PC-3 (cell line): ENCODE data around the gene LBHD1. TPM values are rescaled to one million over a fixed set of nuclear protein-coding genes. Genes with fewer than 3 reads are reported as not detected.
A peak's percentile ranks its signal among the peaks of the same experiment; 100 is the strongest.
"Not testable (repeated sequence)": the region's sequence is repeated elsewhere in the genome, so short reads cannot be mapped to it uniquely, and the experiment has no call there.

ENCODE experiments used
- ATAC-seq: fragments of 200-7000 bp; cut with Tn5 transposase; 2 replicates; pipeline ENCODE4 v1.9.1; 2020; ENCODE audit warnings: mild to moderate bottlenecking, moderate library complexity
- BruUV-seq: library from RNA; stranded (reverse); fragments of 400-500 nt; replicated peaks from 2 replicates; lab custom pipeline; 2021; lab: Mats Ljungman, UMichigan
- CTCF ChIA-PET: fragments of 300-600 bp; sonication (Branson Sonifier 250); formaldehyde crosslinking; loops from one replicate; lab custom pipeline; 2022; ENCODE audit warnings: antibody characterized with exemption; lab: Charles Lee
- POLR2A ChIA-PET: fragments of 300-600 bp; sonication (Branson Sonifier 250); formaldehyde crosslinking; loops from one replicate; lab custom pipeline; 2022; ENCODE audit warnings: antibody characterized with exemption; ENCODE audit not compliant: unreplicated experiment; lab: Charles Lee
- DNase-seq: peaks from one replicate; pipeline ENCODE4 v3.0.0-alpha.2; 2015
- H2AFZ ChIP-seq: fragments of 300-600 bp; sonication (generic); 2 replicates; pipeline ENCODE4 v1.6.0; 2016; ENCODE audit warnings: antibody characterized with exemption, low read length
- H3F3A ChIP-seq: fragments of 300-600 bp; sonication (generic); one replicate; pipeline ENCODE4 v1.6.0; 2017; ENCODE audit warnings: antibody characterized with exemption, low read length, control low read depth, mild to moderate bottlenecking; ENCODE audit not compliant: unreplicated experiment
- H3K27ac ChIP-seq: fragments of 300-600 bp; sonication (generic); 2 replicates; pipeline ENCODE4 v1.5.1; 2016; ENCODE audit warnings: mild to moderate bottlenecking, low read length
- H3K27me3 ChIP-seq: fragments of 300-600 bp; sonication (generic); 2 replicates; pipeline ENCODE4 v1.6.1; 2016; ENCODE audit warnings: low read length, mixed read lengths
- H3K36me3 ChIP-seq: fragments of 300-600 bp; sonication (generic); 2 replicates; pipeline ENCODE4 v1.6.1; 2016; ENCODE audit warnings: low read depth, mixed run types, low read length, mixed read lengths
- H3K4me1 ChIP-seq: fragments of 300-600 bp; sonication (generic); 2 replicates; pipeline ENCODE4 v1.5.1; 2016; ENCODE audit warnings: low read length; ENCODE audit not compliant: insufficient read depth
- H3K4me2 ChIP-seq: fragments of 300-600 bp; sonication (generic); 2 replicates; pipeline ENCODE4 v1.6.0; 2016; ENCODE audit warnings: low read length
- H3K4me3 ChIP-seq: fragments of 300-600 bp; sonication (generic); 2 replicates; pipeline ENCODE4 v1.5.1; 2016; ENCODE audit warnings: mild to moderate bottlenecking, low read length, mixed read lengths
- H3K79me2 ChIP-seq: fragments of 300-600 bp; sonication (generic); 2 replicates; pipeline ENCODE4 v1.6.1; 2017; ENCODE audit warnings: low read length, mixed read lengths
- H3K9ac ChIP-seq: fragments of 300-600 bp; sonication (generic); 2 replicates; pipeline ENCODE4 v1.6.0; 2016; ENCODE audit warnings: mild to moderate bottlenecking, low read length
- H3K9me2 ChIP-seq: fragments of 300-600 bp; sonication (generic); replicated peaks from 2 replicates; pipeline ENCODE4 v1.6.1; 2016; ENCODE audit warnings: mixed run types, low read length, mixed read lengths
- H3K9me3 ChIP-seq: fragments of 300-600 bp; sonication (generic); 2 replicates; pipeline ENCODE4 v1.6.1; 2016; ENCODE audit warnings: low read length, mixed read lengths
- H4K20me1 ChIP-seq: fragments of 300-600 bp; sonication (generic); 2 replicates; pipeline ENCODE4 v1.6.1; 2016; ENCODE audit warnings: low read length, mixed read lengths
- EZH2 ChIP-seq: fragments of 300-600 bp; sonication (generic); IDR thresholded peaks from one replicate; pipeline ENCODE4 v1.6.1; 2017; ENCODE audit warnings: antibody characterized with exemption, mild to moderate bottlenecking, low read length; ENCODE audit not compliant: unreplicated experiment
- EZH2phosphoT487 ChIP-seq: fragments of 300-600 bp; sonication (generic); IDR thresholded peaks from 2 replicates; pipeline ENCODE4 v1.6.1; 2018; ENCODE audit warnings: mild to moderate bottlenecking, antibody characterized with exemption, low read length, borderline replicate concordance
- intact Hi-C: fragments of 100-400 bp; cut with micrococcal nuclease; formaldehyde crosslinking; loops from 2 replicates; pipeline ENCODE4 v1.9.0; 2023
- total RNA-seq: library from RNA; depleted of rRNA; stranded (reverse); fragments of >200 nt; gene quantifications from 2 replicates; pipeline ENCODE4 v1.2.3, GENCODE V29; 2014
- TF ChIP-seq, protein P1 (sequence below): fragments of 300-600 bp; sonication (generic); conservative IDR thresholded peaks from 2 replicates; pipeline ENCODE4 v1.5.1; 2017; ENCODE audit warnings: antibody characterized with exemption, low read depth, mild to moderate bottlenecking, low read length

LBHD1 gene
- total RNA-seq, 1 experiment from 2014 or later: 9.7 TPM

DNA sequence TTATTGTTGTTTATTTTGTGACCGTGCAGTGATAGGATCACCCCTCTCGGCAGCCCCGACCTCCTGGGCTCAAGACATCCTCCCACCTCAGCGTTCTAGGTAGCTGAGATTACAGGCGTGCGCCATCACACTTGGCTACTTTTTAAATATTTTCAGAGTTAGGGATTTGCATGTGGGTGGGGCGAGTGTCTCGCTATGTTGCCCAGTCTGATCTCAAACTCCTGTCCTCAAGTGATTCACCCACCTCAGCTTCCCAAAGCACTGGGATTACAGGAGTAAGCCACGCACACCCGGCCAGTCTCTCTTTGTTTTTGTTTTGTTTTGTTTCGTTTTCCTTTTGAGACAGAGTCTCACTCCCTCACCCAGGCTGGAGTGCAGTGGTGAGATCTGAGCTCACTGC, 17.8 kb downstream of the LBHD1 start:
- Histone ChIP-seq H4K20me1 (no peaks in the 10 kb centered on the region), H3K9ac (no peak overlapping the region), H3K4me3 (no peak overlapping the region), H3K9me2 (no peaks in the 10 kb centered on the region), H3K27me3 (no peaks in the 10 kb centered on the region), H3K79me2 (peaks cover 26% of the 10 kb centered on the region), H3K4me2 (no peak overlapping the region), H2AFZ (no peak overlapping the region), H3F3A (no peaks in the 10 kb centered on the region), H3K27ac (no peak overlapping the region), H3K36me3 (peaks cover 6% of the 10 kb centered on the region; the same call in 1 of the 2 replicates), H3K4me1 (peaks cover 11% of the 10 kb centered on the region), H3K9me3 (no peaks in the 10 kb centered on the region)
- CTCF ChIA-PET: no interaction called here
- TF ChIP-seq EZH2phosphoT487: no peak
- TF ChIP-seq, protein P1, sequence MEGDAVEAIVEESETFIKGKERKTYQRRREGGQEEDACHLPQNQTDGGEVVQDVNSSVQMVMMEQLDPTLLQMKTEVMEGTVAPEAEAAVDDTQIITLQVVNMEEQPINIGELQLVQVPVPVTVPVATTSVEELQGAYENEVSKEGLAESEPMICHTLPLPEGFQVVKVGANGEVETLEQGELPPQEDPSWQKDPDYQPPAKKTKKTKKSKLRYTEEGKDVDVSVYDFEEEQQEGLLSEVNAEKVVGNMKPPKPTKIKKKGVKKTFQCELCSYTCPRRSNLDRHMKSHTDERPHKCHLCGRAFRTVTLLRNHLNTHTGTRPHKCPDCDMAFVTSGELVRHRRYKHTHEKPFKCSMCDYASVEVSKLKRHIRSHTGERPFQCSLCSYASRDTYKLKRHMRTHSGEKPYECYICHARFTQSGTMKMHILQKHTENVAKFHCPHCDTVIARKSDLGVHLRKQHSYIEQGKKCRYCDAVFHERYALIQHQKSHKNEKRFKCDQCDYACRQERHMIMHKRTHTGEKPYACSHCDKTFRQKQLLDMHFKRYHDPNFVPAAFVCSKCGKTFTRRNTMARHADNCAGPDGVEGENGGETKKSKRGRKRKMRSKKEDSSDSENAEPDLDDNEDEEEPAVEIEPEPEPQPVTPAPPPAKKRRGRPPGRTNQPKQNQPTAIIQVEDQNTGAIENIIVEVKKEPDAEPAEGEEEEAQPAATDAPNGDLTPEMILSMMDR: no peak
- intact Hi-C loops: loop anchor here (5.0 kb wide), 1 partner anchor 62 kb away; the partner anchor contains the start of gene TUT1
- DNase-seq (no peak), ATAC-seq (no peak)
- no TSS peak for BruUV-seq
- POLR2A ChIA-PET: no interaction called here

DNA sequence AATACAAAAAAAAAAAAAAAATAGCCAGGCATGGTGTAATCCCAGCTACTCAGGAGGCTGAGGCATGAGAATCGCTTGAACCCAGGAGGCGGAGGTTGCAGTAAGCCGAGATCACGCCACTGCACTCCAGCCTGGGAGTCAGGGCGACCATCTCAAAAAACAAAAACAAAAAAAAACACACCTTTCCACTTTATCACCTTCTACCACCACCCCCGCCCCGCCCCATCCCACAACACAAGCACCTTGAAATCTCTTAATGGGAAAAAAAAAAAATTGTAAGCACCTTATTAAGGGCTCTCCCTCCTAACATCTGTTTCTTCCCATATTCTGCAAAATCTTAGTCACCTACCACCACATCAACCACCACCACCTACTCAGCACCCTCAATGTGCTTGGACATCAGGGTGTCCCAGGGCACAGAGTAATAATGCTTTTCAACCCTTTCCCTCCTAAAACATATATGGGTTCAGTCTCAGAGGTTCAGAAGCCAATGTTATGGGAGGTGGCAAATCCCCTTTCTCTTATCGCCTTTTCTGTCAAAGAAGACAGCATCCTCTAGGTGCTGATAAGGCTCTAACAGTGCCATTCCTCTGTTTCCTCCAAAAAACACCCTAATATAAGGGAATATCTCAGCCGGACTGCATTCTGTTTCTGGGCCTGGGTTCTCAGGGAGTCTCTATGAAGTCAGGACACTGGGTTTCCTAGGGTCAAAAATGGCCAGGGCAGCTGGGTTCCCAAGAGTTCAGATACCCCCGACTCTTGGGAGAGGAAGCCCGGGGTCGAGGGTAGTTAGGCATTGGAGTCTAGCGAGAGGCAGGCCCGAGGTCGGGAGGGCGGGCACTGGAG, 19.7 kb downstream of the LBHD1 start:
- H2AFZ ChIP-seq: peak overlapping the region; percentile 99
- H3K9me2 ChIP-seq: no peaks in the 10 kb centered on the region
- H3K79me2 ChIP-seq: peaks cover 26% of the 10 kb centered on the region
- H3K9me3 ChIP-seq: no peaks in the 10 kb centered on the region
- peaks cover 11% of the 10 kb centered on the region for H3K4me1 ChIP-seq
- H3K27ac ChIP-seq: peak overlapping the region; percentile 33
- no peaks in the 10 kb centered on the region for H3K27me3 ChIP-seq
- DNase-seq (no peak), ATAC-seq (no peak)
- H3K9ac ChIP-seq: peak overlapping the region; percentile 96
- no peaks in the 10 kb centered on the region for H4K20me1 ChIP-seq
- H3K4me3 ChIP-seq: peak overlapping the region; percentile 76
- ChIA-PET POLR2A (interaction anchor here (1.0 kb wide), 2 partner anchors 12 to 31 kb away, joined by 9 to 22 read pairs; partner anchors contain the start of genes B3GAT3, C11orf98 and CSKMT), CTCF (no interaction called here)
- H3K36me3 ChIP-seq: peaks cover 14% of the 10 kb centered on the region; the same call in 1 of the 2 replicates
- no peaks in the 10 kb centered on the region for H3F3A ChIP-seq
- TF ChIP-seq EZH2 (no peak), EZH2phosphoT487 (no peak)
- TF ChIP-seq, protein P1: no peak
- intact Hi-C loops: loop anchor here (2.0 to 5.0 kb wide), 2 partner anchors 30 to 60 kb away; partner anchors contain the start of gene TUT1
- BruUV-seq: TSS peak; percentile 68
- H3K4me2 ChIP-seq: peak overlapping the region; percentile 97

DNA sequence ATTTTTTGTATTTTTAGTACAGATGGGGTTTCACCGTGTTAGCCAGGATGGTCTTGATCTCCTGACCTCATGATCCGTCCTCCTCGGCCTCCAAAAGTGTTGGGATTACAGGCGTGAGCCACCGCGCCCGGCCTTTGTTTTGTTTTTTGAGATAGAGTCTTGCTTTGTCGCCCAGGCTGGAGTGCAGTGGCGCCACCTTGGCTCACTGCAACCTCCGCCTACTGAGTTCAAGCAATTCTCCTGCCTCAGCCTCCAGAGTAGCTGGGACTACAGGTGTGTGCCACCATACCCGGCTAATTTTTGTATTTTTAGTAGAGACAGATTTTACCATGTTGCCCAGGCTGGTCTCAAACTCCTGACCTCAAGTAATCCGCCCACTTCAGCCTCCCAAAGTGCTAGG, 21.8 kb downstream of the LBHD1 start:
- BruUV-seq, ATAC-seq, DNase-seq, H2AFZ ChIP-seq, H3K27ac ChIP-seq, CTCF ChIA-PET, H3K4me3 ChIP-seq, H3K4me2 ChIP-seq, H3K9me2 ChIP-seq, H3K9ac ChIP-seq, H3F3A ChIP-seq, H4K20me1 ChIP-seq, H3K9me3 ChIP-seq, H3K27me3 ChIP-seq: not testable (repeated sequence)
- Histone ChIP-seq H3K36me3 (peaks cover 14% of the 10 kb centered on the region; the same call in 1 of the 2 replicates), H3K4me1 (peaks cover 17% of the 10 kb centered on the region), H3K79me2 (peaks cover 38% of the 10 kb centered on the region)
- POLR2A ChIA-PET: interaction anchor here (0.6 kb wide), 1 partner anchor 19 kb away, joined by 3 read pairs; no protein-coding TSS in a partner anchor
- intact Hi-C loops: loop anchor here (5.0 kb wide), 1 partner anchor 58 kb away; the partner anchor contains the start of gene TUT1
